GM19025 (cell line): ENCODE measurements around the gene GPX7.
"Not testable (repeated sequence)": the region's sequence is repeated elsewhere in the genome, so short reads cannot be mapped to it uniquely, and the experiment has no call there.

Source experiments
- ATAC-seq: cut with Tn5 transposase; IDR thresholded peaks from one replicate; pipeline ENCODE4 v1.9.1; 2021; ENCODE audit warnings: mild to moderate bottlenecking, low read depth, moderate library complexity; ENCODE audit not compliant: unreplicated experiment

The GPX7 gene

DNA sequence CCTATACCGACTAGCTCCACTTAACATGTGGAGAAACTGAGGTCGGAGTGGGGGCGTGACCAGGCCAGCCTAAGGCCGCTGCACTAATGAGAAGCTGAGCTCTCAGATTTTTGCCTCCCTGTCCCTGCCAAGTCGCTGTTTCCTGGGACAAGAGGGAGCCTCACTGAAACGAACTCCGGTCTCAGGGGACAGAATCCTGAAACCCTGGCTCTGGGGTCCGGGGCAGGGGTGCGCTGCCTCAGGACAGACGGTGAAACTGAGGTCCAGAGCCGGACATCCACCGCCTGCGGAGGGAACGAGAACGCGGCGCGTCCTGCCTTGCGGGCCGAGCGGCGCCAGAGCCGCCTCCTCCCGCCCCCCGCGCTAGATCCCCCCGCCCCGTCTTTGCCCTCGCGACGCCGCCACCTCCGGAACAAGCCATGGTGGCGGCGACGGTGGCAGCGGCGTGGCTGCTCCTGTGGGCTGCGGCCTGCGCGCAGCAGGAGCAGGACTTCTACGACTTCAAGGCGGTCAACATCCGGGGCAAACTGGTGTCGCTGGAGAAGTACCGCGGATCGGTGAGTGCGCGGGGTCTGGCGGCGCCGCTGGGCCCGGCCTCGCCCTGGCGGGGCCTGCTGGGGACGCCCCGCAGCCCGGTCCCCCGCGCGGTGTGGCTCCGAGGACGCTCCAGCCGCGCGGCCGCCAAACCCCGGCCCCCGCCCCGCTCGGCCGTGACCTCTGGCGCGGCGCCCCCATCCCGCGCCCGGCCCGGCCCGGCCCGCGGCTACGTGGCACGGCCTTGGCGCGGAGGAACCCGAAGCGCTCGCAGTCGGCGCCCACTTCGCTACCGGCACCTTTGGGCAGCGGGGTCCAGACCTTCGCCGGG, at the start of gene GPX7:
Gene GPX7, plus strand, starts transcription at position 381 of the 865 bp plus-strand sequence. Its CDS starts 39 bp downstream, at position 420.
- no peak for ATAC-seq

DNA sequence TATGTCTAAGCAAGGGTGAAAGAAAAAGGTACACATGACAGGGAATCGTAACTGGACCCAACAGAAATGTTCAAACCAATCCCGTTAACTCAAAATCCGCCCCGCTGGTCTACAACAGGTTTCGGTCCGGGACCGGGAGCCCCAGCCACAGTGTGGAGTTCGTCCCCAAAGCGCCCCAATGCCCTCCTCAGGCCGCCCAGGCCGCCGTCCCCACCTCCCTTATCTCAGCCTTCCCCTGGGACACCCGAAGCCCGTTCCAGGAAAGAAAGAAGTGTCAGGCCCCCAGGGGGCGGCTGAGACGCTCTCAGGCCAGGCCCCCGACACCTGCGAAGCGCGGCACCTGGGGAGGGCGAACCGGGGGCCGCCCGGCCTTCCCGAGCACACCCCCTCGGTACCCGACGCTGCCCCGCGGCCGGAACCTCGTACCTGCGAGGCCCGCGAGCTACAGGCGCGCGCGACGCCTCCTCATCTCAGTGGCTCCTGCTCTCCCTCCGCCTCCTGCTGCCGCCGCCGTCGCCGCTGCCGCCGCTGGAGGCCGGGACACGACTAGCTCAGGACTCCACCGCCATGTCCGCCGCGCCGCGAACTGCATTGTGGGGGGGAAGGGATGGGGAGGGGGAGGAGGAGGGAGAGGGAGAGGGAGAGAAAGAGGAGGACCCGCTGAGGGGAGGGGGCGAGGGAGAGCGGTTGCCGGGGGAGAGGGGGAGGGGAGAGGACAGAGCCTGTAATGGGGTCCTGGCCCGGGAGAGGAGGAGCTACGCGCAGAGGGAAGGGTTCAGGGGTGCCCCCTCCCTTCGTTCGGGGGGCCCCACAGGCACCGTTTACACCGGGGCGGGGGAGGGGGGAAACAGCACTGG, 49.4 kb upstream of the GPX7 start, which contains the start of gene TUT4:
Gene TUT4, minus strand, starts transcription at position 588 of the 857 bp plus-strand sequence. CDS start 26,812 bp downstream, outside the sequence.
- ATAC-seq, result peak; percentile 33

DNA sequence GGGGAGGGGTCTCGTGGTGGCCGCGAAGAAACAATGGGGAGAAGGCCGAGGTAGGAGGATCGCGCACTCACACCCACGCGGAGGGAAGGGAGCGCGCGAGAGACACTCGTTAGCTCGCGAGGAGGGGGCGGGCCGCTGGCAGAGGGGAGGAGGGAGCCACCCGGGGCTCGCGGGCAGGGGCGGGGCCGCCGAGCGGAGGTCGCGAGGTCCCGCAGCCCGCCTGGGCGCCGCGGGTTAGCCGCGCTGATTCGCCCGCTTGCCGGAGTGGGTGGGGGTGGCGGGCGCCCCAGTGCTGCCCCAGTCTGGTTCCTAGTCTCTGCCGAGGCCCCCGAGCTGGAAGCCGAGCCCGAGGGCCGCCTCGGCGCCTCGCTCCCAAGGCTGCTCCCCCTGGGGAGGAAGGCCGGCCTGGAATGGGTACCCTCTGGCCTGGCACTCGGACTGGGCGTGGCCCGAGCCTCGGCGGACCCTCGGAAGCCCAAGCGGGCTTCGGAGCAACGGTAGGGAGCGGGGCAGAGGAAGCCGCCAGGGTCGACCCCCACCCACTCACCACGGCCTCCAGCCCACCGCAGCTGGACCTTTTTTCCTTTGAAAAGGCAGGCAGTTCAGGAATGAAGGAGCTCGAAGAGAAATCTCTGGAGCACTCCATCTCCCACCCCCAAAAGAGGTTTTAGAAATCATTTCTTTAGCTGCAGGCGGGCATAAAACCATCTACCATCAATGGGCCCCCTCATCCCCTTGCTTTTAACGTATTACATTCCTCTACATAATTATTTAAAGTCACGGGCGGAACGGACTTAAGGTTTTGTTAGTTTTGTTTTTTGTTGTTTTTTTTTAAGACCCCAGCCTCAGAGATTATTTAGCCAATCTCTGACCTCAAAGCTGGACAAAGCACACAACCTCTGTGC, 48.6 kb upstream of the GPX7 start:
- ATAC-seq, result peak; percentile 65

DNA sequence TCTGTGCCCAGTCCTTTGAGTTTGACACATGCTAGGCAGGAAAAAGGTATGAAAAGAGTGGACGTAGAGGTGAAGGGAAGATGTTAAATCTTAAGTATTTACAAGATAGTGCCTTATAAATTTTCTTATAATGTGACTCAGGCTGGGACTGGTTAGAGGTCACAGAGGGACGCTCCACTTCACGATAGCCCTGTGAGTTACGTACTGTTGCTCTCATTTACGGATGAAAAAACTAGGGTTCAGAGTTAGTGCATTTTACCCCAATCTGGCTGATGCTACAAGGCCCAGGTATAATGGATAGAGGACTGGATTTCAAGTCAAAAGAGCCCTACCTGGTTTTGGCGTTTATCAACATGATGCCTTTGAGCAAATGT, 47.9 kb upstream of the GPX7 start:
- no peak for ATAC-seq

DNA sequence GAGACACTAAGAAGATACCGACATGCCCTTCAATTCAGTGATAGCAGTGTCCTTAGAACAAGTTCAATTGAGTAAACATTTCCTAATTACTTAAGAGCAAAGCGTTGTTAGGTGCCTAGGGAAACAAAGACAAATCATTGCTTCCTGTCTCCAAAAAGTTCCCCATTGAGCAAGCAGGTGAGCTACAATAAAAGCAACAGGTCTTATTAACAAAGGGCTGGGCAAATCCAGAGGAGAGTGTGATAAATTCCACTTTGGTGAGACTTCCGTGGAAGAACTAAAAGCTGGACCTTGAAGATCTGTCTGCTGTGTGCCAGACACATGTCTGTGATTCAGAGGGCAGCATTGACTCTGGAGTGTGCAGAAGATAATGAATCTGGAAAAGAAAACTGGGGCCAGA, 47.4 kb upstream of the GPX7 start:
- ATAC-seq, result no peak

DNA sequence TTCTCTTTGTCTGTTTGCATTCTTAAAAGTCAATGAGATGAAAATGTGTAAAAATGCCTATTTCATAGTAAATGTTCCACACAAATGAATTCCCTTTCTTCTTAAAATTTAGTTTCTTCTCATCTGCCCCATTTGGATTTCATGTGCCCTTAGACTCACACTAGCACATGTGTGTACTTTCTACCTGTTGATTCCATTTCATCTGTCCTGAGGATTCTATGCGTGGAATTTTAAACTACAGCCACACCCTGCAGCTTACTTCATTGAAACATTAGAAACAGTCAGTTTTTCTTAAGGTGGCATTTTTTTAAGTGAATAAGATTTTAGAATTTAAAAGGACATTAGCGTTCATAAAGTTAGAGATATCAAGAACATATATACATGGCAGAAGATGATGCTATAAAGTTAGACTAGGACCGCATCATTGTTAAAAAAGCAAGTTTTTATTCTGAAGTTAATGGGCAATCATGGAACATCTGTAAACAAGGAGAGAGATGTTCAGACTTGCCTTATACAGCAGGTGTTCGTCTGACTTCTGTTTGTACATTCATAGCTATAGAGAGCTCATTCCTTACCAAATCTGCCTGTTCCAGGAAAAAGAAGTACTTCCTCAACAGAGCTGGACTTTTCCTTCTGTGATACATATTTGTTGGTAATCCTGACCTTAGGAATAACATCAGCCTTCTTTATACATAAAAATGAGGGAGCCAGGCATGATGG, 45.4 kb upstream of the GPX7 start:
- ATAC-seq, result no peak

DNA sequence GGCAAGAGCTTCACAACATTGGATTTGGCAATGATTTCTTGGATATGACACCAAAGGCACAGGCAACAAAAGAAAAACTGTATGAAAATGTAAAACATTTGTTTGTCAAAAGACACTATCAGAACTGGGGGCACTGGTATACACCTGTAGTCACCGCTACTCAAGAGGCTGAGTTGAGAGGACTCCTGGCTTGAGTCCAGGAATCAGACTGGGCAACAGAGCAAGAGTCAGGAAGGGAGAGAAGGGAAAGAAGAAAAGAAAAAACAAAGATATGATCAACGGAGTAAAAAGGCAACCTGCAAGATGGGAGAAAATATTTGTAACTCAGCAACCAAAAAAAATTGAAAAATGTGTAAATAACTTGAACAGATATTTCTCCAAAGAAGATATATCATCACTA, 43.2 kb upstream of the GPX7 start:
- no peak for ATAC-seq

DNA sequence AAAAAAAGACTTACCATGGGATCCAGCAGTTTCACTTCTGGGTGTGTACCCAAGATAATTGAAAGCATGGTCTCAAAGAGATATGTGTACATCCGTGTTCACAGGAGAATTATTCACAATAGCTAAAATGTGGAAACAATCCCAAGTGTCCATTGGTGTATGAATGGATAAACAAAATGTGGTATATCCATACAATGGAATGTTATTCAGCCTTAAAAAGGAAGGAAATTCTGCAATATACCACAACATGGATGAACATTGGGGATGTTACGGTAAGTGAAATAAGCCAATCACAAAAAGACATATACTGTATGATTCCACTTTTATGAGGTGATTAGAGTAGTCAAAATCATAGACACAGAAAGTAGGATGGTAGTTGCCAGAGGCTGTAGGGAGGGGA, 42.3 kb upstream of the GPX7 start:
- no peak for ATAC-seq

DNA sequence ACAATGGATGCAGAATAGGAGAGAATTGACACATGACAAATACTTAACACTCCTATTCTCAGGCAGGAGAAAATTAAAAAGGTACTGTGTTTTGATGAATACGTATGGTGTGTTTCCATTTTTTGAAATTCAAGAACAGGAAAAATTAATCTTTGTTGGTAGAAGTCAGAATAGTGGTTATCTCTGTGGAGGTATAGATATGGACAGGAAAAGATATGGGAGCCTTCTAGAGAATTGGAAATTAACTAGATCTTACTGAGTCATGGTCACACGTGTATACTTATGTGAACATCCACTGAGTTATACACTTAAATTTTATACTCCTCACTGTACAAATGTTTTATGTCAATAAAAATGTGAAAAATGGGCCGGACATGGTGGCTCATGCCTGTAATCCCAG, 39.4 kb upstream of the GPX7 start:
- no peak for ATAC-seq

DNA sequence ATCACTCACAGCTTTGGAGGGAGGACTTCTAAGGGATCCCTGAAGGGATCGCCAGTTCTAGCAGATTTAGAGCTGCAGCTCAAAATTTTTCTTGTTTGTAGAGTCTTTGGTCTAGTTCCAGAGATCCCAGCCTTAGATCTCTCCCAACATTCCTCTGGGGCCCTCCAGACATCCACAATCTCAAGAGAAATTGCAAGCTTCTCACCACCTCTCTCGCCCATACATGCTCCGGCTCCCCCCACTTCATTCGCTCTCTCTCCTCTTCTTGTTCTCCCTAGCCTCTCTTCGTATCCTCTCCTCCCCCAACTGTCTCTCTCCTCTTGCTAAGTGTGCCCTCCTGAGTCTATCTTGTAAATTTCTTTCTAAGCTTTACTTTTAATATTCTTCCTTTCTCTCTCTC, 34.2 kb upstream of the GPX7 start:
- ATAC-seq, result no peak

DNA sequence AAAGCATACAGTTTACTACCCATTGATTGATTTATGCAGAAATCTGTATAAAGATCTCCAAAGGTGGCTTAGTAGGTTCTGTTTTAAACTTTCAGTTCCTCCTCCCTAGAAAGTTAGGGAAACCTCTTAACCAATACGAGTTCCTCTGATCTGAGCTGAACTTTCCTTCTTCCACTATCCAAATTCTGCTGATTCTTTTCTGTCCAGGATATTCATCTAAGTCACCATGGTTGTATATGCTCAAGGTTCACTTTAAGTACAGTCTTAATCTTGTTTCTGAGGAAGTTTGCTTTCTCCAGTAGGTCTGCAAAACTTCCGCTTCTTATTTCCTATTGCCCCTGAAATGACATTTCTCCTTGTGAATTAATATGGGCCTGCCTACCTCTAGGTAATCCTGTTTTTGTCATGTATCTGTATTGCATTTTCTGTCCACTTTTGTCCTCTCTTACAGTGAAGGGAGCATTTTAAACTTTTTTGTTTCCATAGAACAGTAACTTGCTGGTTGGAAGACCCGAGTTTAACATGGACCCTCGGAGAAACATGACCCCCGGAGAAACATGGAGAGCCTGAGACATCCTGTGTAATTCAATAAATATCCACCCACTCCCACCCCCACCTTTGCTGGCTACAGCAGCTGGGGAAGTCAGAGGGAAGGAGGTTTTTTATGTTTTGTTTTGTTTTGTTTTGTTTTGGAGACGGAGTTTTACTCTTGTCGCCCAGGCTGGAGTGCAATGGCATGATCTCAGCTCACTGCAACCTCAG, 32.5 kb upstream of the GPX7 start:
- no peak for ATAC-seq

DNA sequence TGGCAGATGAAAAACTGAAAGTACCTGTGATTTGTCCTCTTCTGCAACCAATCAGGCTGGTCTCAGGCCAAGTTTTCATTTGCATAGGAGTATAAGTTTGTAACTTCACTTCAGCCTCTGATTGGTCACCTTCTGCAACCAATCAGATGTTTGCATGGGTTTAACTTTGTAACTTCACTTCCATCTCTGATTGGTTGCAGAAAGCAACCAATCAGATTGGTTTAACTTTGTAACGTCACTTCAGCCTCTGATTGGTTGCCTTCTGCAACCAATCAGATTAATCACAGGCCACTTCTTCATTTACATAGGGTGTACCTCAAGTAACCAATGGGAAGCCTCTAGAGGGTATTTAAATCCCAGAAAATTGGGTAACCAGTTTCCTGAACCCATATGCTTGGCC, 30.4 kb upstream of the GPX7 start:
- ATAC-seq, result no peak

DNA sequence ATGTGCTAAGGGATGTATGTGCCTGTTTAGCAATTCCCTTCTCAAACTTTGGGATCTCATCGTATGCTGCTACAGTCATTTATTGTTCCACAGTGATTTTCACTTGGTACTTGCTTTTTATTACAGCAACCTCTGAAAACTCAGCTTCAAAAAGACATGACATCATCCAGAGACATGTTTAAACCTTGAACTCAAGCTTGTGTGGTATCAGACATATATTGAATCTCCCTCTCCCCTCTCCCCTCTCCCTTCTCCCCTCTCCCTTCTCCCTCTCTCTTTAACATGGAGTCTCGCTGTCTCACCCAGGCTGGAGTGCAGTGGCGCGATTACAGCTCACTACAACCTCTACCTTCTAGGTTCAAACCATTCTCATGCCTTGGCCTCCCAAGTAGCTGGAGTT, 29.8 kb upstream of the GPX7 start:
- no peak for ATAC-seq

DNA sequence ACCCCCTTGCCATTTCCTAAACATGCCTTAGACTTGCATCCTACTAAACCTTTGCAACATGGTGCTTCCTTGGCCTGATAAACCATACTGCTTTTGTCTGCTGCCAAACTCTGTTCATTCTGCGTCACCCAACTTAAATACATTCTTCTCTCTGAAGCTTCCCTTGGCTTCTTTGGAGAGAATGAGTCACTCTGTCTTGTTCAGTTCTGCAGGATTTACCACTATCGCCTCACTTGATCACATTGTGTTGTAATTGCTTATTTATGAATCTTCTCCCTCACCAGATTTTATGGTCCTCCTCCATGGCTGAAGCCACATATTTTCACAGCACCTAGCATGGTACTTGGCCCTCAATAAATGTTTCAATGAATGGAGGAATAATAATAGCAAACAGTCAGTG, 27.6 kb upstream of the GPX7 start:
- ATAC-seq, result no peak

DNA sequence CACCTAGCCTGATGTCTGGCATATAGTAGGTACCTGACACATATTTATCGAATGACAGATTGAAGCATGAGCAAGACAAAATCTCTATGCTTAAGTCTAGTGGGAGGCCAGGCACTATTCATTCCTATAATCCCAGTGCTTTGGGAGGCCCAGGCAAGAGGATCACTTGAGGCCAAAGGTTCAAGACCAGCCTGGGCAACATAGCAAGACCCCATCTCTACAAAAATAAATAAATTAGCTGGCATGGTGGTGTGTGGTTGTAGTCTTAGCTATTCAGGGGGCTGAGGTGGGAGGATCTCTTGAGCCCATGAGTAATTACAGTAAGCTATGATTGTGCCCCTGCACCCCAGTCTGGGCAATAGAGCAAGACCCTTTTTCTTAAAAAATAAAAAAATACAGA, 26.1 kb upstream of the GPX7 start:
- ATAC-seq, result no peak

DNA sequence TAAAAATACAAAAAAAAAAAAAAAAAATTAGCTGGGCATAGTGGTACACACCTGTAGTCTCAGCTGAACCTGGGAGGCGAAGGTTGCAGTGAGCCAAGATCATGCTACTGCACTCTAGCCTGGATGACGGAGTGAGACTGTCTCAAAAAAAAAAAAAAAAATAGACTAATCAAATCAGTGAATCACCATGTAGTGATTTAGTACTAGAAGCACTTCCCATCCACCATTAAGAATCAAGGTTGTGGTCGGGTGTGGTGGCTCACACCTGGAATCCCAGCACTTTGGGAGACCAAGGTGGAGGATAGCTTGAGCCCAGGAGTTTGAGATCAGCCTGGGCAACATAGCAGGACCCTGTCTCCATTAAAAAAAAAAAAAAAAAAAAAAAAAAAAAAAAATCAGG, 24.1 kb upstream of the GPX7 start:
- not testable (repeated sequence) for ATAC-seq

DNA sequence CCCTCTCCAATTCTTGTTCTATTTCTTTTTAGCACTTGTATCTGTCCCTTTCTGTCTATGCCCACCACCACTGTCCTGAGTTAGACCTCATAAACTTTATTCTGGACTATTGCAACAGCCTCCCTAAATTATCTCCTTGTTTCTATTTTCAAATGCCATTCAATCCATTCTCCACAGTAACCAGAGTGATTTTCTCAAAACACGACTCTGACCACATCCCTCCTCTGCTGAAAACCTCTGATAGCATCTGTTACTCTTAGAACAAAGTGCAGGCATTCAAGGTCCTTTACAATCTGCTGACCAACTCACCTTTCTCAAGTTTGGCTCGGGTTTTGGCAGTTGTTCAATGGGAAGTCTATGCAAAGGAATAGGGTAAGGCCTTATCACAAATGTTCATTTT, 22.8 kb upstream of the GPX7 start:
- ATAC-seq, result no peak

DNA sequence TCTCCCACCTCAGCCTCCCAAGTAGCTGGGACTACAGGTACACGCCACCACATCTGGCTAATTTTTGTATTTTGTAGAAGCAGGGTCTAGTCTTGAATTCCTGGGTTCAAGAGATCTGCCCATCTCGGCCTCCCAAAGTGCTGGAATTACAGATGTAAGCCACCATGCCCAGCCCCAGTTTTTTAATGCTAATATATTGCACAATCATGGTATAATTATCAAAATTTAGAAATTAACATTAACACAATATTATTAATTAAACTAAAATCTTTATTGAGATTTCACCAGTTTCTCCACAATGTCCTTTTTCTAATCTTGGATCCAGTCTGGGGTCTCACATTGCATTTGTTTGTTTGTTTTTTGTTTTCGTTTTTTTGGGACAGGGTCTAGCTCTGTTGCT, 21.9 kb upstream of the GPX7 start:
- ATAC-seq, result no peak

DNA sequence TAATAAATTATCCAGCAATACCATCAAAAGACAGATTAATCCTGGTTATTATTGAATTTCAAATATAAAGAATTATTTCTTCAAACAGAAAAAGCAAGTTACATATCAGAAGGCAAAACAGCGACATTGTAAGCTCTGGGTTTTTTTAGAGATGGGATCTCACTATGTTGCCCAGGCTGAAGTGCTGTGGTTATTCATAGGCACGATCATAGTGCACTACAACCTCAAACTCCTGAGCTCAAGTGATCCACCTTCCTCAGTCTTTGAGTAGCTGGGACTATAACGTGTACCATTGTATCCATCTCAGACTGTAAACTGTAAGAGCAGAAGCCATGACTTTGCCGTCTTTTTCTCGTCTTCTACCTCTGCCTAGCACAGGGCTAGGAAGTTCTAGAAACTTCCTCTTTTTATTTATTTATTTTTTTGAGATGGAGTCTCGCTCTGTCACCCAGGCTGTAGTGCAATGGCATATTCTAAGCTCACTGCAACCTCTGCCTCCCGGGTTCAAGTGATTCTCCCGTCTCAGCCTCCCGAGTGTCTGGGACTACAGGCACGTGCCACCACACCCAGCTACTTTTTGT, 20.0 kb upstream of the GPX7 start:
- no peak for ATAC-seq
